HG03575 (cell line): ENCODE measurements around the gene TFDP1.

Experiments used
- ATAC-seq: cut with Tn5 transposase; IDR thresholded peaks from one replicate; pipeline ENCODE4 v1.9.1; 2021; ENCODE audit not compliant: unreplicated experiment, insufficient number of reproducible peaks, low FRiP score; ENCODE audit errors: extremely low read depth

TFDP1 gene

DNA sequence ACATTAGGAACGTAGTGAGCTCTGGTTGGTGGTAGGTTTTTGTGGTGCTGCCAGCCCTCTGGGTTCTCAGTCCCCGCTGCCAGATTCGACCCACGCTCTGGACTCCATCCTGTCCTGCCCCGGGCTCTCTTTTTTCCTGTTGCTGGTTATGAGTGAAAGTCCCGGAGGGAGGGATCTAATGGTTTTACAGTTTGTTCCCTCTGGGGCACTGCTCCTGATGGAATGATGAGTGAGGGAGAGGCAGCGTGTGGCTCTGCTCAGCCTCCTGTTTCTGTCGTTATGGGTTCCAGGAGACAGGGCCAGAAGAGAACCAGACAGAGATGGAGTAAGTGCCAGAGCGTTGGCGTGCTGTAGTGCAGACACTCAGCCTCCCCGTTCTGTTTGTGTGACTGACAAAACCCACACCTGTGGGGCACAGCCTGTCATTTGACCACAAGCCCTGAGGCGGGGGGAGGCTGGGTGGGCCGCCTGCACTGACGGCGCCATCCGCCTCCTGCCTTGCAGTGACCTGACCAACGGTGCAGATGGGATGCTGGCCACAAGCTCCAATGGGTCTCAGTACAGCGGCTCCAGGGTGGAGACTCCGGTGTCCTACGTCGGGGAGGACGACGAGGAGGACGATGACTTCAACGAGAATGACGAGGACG lies 55.2 kb downstream of the TFDP1 start:
- ATAC-seq: no peak

DNA sequence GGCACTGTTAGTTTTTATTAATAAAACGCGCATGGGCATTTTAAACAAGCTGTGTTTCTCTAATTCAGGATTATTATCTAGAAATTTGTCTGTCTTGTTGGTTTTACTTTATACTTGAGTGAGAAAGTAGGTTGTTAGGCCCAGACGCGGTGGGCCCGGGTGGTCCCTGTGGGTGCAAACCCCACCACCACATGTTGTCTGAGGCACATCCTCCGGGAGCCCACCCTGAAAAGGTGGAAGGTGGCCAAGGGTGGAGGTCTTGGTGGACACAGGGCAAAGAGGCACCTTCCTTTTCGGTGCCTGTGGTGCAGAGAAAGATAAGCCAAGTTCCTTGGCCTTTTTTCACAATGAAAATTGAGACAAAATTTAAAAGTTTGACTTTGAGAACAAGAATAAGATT lies 56.9 kb downstream of the TFDP1 start:
- no peak for ATAC-seq

DNA sequence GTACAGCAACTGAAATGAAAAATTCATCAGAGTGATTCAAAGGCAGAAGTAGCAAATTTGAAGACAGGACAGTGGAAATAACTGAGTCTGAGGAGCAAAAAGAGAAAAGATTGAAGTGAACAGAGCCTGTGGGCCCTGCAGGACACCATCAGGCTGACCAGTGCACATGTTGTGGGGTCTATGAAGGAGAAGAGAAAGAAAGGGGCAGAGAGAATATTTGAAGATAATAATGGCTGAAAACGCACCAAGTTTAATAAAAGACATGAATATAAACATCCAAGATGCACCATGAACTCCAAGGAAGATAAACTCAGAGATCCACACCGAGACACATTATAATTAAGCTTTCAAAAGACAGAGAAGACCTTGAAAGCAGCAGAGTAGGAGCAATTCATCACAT lies 58.0 kb downstream of the TFDP1 start:
- ATAC-seq: no peak

DNA sequence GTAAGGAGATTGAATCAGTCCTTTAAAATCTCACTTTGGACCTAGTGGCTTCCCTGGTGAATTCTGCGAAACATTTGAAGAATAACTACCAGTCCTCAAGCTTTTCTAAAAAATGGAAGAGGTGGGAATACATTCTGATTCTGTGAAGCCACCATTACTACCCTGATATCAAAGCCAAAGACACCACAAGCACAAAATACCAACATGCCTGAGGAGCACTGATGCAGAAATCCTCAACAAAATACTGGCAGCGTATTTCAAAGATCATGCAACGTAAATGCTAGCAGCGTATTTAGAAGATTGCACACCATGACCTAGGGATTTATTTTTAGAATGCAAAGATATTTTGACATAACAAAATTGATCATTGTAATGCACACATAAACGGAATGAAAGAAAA lies 59.0 kb downstream of the TFDP1 start:
- ATAC-seq: no peak

DNA sequence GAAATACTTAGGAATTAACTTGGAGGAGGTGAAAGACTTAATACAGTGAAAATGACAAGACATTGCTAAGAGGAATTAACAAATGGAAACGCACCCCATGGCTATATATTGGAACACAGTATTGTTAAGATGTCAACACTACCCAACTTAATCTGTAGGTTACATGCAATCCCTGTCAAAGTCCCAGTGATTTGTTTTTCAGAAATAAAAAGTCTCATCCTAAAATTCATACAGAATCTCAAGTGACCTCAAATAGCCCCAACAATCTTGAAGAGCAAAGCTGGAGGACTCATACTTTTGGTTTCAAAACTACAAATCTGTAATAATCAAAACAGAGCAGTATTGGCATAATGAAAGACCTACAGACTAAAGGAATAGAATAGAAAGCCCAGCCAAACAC lies 60.2 kb downstream of the TFDP1 start:
- no peak for ATAC-seq

DNA sequence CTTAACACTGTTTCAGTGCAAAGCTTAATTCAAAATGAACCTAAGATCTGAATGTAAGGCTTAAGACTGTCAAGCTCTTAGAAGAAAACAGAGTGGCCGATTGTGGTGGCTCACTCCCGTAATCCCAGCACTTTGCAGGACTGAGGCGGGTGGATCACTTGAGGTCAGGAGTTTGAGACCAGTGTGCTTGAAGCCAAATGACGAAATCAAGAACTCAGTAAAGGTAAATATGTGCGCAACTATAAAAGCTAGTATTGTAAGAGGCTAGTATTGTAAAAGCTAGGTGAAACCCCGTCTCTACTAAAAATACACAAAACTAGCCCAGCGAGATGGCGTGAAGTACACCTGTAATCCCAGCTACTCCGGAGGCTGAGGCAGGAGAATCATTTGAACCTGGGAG lies 60.8 kb downstream of the TFDP1 start:
- ATAC-seq: no peak

DNA sequence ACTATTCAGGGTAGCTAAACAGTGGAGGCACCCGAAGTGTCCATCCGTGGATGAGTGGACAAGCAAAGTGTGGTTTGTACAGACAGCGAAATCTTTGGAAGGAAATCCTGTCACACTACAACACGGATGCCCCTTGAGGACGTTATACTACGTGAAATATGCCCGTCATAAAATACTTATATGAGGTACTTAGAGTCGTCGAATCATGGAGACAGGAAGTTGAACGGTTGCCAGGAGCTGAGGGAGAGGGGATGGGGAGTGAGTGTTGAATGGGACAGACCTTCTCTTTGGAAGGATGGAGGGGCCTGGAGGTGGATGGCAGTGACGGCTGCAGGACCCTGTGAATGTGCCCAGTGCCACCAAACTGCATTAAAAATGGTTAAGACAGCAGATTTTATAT lies 61.8 kb downstream of the TFDP1 start:
- no peak for ATAC-seq

DNA sequence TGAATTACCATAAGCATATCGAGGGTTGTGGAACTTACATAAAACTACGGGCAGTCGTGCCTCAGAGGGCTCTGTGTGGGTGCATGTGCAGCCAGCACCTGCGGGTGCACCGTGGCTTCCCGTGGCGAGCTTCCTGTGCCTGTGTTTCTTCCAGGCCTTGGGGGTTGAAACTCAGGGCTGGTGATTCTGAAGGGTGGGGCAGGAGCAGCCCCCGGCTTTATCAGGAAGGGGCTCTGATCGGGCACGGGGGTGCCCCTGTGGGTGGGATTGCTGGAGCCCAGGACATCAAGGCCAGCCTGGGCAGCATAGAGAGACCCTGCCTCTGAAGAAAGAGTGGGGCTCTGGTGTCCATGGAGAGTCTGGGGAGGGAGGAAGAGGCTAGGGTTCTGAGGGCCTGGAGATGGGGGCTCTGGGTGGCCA lies 62.4 kb downstream of the TFDP1 start:
- ATAC-seq: no peak

DNA sequence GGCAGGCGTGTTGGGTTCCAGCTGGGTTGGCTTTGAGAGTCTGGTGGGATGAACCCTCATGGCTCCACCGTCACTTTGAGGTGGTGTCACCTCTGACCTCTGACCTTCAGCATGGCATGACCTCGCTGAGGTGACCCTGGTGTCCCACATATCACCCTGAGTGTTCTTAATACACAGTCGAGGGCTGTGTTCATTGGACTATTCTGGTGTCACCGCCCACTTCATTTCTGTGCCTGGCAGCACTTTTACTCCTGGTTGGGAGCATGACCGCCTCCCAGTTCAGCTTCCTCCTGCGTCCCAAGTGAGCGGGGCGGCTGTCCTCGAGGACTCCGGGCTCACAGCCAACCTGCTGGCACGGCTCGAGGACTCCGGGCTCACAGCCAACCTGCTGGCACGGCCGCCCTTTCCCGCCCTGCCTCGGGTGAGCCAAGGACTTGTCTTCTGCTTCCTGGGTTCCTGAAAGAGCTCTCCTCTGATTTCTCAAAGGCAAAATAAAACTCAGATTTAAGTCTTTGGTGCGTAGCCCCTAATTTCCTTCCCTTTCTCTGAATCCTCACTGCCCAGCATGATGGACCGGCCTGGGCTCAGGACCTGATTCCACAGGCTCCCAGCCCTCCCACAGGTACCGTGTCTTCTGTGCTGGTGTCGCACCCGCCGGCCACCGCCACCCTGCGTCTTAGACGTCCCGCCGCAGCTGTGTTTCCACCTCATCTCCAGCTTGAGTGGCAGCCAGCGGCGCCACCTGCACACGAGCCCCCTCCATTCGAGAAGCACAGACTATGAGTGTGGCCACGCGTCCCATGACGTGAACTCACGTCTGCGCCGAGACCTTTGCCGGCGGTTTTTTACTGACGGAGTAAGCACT lies 63.0 kb downstream of the TFDP1 start:
- no peak for ATAC-seq

DNA sequence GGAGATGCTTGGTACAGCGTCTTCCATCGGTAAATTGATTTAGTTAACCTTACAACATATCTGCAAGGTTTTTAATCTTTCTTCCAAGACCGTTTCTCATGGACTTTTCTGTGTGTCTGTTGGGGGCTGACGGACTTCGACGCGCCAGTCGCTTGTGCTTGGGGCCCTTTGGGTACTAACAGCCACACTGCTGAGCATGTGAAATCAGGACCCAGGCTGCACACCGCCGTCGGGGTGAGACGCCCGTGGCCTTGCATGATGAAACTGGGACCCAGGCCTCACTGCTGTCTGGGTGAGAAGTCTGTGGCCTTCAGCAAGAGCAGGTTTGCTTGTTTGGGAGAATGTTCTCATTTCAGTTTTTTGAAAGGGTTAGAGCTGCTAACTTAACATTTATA lies 63.7 kb downstream of the TFDP1 start:
- no peak for ATAC-seq

DNA sequence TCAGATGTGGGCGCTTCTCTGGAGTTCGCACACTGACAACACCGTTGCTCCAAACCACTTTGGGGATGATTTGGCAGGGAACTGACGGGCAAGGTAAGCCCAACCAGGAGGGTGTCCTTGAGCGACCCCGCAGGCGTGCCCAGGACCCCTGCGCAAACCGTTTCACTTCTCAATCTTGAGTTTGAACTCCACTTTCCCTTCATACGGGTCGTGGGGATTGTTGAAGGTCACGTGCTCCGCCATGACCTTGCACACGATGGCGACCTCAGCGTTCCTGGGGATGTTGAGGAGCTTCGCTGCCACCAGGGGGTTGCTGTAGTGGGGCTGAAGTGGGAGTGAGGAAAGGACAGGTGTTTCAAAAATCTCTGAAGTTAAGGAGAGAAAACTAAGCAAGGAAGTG lies 64.7 kb downstream of the TFDP1 start:
- ATAC-seq: no peak

DNA sequence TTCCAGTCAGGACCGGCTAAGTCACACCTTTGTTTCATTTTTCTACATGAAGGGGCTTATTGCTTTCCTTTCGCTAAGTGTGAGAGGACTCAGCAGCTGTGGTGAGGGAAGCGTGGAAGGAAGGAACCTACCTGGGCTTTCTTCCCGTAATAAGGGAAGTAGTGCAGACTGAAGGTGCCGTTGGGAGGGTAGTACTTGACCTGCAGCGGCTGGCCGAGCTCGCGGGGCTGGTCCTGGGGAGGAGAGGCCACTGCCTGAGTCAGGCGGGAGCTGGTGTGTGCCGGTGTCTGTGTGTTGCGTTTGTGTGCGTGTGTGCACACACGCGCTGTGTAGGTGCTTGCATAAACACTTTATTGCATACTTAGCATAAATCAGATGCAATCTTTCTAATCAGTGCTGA lies 65.7 kb downstream of the TFDP1 start:
- no peak for ATAC-seq

DNA sequence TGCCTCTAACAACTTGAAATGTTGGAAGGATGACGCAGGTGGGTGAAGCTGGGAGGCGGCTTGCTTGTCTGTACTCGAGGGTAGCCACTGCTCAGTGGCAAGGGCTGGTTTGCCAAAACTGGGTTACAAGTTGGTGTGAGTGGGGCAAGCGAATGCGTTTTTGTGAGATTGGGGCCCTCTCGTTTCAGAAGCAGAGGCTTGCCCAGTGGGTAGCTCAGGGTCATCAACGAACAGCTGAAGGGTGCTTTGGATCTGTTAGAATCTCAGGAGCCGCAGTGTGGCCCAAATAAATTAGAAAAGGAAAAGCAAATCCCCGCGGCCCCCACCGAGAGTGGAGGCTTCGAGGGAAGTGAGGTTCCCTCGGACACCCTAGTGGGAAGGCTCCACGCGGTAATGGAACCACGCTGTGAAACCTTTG lies 66.2 kb downstream of the TFDP1 start:
- no peak for ATAC-seq

DNA sequence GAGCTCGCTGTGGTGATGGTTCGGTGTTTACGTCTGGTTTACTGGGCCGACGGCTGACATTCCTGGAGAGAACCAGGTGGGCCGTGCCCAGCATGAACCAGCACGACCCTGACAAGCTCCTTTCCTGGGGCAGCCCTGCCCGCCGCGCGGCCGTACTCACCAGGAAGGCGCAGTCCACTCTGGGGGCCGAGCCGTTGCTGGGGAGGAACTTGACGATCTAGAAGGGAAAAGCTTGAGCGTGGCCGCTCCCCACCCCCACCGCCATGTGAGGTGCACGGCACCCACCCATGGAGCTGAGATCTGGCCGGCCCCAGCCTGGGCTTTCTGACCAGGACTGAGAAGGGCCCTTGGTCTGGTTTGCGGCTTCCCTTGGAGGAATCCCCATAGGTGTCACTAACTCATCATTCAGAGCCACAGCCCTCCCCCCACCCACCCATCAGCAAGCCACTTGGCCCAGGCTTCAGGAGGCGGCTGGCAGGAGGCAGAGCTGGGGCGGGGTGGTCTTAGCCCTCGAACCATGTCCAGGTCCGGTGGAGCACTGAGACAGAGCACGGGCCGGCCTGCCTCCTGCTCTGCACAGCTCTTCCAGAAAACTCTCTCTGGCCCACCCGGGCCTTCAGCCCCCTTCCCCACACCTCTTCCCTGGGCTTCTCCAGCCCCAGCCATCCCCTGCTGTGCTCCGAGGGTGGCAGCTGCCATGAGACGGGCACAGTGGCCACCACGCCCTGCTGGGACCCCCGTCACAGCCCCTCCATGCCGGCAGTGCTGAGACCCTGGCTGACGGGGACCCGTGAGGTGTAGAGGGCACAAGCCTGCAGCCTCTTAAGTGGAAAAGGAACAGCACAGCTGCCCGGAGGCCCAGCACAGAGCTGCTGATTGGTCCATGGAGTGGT lies 67.2 kb downstream of the TFDP1 start:
- no peak for ATAC-seq

DNA sequence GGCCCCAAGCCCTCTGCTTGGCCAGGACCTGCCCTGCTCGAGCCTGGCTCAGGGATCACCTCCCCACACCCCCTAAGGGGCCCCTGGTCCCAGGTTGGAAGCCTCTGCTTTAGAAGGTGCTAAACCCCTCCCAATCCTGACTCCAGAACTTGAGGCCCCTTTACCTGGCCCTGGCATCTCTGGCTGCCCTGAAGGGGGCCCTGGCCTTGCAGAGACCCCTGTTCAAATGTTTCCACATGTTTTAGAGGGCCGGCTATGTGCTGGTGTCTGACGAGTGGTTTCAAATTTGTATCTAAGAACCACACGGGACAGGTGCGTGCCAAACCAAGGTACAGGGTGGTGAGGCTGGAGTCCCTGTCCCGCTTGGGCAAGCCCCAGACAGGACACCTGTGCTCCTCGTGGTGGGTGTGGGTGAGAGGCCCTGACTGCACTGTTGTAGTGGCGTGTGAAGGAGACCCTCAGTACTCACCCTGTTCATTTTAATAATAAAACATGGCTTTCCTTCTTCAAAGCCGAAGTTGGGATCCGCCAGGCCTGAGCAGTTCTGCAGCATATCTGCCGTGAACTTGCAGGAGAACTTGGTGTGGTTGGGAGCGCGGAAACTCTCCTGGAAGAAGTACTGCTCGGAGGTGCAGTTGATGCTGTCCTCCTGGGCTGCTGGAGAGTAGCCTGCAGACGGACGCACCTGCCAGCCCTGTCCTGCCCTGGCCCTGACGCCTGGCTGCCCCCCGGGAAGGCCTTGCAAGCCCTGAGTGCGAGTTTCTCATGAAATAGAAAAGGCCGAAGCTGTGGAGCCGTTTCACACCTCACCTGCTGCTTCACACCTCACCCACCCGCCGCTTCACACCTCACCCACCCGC lies 68.1 kb downstream of the TFDP1 start:
- no peak for ATAC-seq

DNA sequence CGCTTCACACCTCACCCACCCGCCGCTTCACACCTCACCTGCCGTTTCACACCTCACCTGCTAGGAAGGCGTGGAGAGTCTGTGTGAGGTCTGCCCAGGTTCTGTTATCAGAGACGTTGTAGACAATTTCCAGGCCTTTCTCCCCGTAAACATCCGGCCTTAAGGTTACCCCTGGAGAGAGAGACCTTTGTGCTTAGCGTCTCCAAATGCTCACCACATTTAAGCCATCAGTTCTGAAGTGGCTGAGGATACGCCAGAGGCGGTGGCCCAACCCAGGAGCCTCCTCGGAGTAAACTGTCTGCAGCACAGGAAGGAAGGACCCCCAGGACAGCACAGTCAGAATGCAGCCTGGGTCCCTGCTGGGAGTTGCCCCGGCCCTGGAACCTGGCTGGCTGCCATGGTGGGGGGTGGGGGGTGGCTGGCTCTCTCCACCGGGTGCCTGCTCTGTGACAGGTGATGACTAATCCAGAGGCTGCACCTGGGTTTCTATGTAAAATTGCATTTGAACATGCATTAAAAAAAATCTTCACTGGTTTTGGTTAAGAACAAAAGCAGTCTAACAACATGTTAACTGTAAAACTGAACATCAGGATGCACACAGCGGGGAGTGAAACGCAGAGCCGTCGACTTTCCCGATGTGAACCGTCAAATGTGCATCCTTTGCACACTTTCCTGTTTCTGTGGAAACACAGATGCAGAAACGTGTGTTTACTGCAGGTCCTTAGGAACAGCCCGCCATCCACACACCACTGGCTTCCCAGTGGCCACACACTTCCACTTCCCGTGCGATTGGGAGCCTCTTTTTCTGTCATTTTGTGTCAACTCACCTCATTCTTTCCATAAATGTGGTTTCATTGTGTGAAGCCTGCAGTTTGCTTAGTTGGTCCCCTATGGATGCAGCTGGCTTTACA lies 69.0 kb downstream of the TFDP1 start:
- no peak for ATAC-seq

DNA sequence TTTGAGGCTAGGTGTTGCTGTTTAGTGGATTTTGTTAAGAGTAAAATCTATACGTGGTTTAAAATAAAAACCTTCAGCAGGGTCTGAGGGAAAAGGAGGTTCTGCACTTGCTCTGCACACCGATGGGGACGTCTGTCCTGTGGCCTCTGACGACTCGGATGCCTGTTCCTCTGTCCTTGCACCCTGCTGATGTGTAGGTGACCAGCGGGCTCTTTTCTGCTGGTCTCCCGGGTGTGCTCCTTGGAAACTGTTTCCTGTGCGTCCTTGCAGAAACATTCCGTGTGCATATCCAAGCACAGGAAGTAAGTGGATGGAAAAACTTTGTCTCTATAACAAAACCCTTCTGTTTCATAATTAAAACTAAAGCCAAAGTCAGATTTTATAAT lies 69.6 kb downstream of the TFDP1 start:
- no peak for ATAC-seq
